ENCODE results near the gene ADAM8. TPM values are rescaled to one million over a fixed set of nuclear protein-coding genes. Genes with fewer than 3 reads are reported as not detected.

The ADAM8 gene
- total RNA-seq, 1 experiment from 2014 or later = 16.8 TPM

DNA sequence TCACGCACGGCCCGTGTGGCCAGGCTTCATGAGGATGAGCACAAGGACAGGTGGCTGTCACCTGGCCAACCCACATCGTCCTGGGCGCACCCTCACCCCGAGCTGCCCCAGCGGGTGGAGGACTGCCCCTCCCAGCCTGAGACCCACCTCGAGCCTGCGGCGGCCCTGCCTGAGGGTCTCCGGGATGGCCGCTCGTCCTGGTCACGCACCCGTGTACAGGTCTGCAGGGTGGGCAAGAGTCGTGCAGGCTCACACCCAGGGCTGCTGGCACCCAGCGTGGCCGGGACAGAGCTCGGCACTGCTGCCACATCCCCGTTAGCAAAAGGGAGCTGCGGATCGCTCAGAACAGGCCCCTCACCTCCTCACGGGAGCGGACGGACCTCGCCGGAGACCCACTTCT lies 61.1 kb downstream of the ADAM8 start:
- no peak overlapping the region for H3K4me3 Mint-ChIP-seq (ENCODE audit: unreplicated experiment)
- BruUV-seq (replicated peaks) = no TSS peak

DNA sequence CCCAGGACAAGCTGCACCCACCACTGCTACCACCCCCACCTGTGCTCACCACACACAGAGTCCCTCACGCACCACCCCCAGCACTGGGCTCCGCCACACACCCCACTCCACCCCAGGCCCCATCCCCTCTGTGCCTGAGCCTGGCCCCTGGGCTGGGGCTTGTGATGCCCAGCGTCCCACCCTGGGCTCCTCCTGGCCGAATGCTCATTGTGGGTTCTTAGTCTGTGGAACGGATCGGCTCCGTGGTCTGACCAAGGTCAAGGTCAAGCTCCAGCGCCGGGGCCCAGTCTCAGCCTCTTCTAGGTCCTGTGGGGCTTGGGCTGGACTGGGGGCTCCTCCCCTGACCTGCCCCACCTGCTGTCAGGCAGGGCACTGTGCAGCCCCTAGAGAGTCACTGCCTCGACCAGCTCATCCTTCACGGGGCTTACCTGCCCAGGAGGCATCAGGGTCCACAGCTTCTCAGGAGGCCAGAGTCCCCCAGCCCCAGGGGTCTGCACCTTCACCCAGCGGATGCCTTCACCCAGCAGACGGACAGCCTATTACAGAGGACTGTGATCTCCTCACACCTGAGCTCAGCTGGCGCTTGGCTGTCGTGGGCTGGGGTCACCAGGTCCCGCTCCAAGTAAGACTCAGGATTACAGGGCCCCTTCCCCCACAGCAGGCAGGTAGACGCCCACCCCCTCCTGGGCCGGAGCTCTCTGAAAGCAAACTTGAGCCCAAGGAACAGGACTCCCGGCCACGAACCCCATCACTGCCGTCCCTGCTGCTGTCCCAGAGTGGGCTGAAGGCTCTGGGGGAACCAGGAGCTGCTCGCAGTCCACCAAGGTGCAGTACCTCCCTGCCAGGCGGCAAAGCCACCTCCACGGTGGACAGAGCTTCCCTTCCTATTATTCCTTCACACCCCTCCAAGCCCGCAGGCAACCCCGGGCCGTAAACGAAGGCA lies 61.9 kb downstream of the ADAM8 start:
- TF ChIP-seq, protein P1, sequence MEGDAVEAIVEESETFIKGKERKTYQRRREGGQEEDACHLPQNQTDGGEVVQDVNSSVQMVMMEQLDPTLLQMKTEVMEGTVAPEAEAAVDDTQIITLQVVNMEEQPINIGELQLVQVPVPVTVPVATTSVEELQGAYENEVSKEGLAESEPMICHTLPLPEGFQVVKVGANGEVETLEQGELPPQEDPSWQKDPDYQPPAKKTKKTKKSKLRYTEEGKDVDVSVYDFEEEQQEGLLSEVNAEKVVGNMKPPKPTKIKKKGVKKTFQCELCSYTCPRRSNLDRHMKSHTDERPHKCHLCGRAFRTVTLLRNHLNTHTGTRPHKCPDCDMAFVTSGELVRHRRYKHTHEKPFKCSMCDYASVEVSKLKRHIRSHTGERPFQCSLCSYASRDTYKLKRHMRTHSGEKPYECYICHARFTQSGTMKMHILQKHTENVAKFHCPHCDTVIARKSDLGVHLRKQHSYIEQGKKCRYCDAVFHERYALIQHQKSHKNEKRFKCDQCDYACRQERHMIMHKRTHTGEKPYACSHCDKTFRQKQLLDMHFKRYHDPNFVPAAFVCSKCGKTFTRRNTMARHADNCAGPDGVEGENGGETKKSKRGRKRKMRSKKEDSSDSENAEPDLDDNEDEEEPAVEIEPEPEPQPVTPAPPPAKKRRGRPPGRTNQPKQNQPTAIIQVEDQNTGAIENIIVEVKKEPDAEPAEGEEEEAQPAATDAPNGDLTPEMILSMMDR (IDR thresholded peaks at IDR 0.05; ENCODE audit: insufficient read depth in 1 of 2, low read depth in 1 of 2, low read length in 1 of 2, severe bottlenecking in 1 of 2, unreplicated experiment in 1 of 2) = no peak
- Mint-ChIP-seq H3K4me3 (ENCODE audit: unreplicated experiment) (no peak overlapping the region), H3K27ac (ENCODE audit: unreplicated experiment) (no peak overlapping the region), H3K36me3 (ENCODE audit: insufficient read depth, unreplicated experiment) (peaks cover 5% of the 10 kb centered on the region), H3K9me3 (ENCODE audit: unreplicated experiment) (no peaks in the 10 kb centered on the region), H3K4me1 (ENCODE audit: low read depth, unreplicated experiment) (no peaks in the 10 kb centered on the region), H3K27me3 (ENCODE audit: insufficient read depth, unreplicated experiment) (peaks cover 20% of the 10 kb centered on the region)
- H3K4me1 ChIP-seq = no peaks in the 10 kb centered on the region
- CTCF ChIA-PET = no interaction called here
- POLR2A ChIA-PET = interaction anchor here (0.6 kb wide), 1 partner anchor 63 kb away, joined by 6 read pairs; no protein-coding TSS in a partner anchor
- H3K9me3 ChIP-seq = no peaks in the 10 kb centered on the region
- no peak overlapping the region for H3K4me3 ChIP-seq (ENCODE audit: low read depth, low read length)
- intact Hi-C loops (cut with micrococcal nuclease; ENCODE audit: unreplicated experiment) = loop anchor here (1.0 kb wide), 1 partner anchor 70 kb away; no protein-coding TSS in a partner anchor
- H3K27me3 ChIP-seq (replicated peaks; ENCODE audit: control insufficient read depth, insufficient read depth, low read length) = peaks cover 3% of the 10 kb centered on the region; the same call in 1 of the 2 replicates
- BruUV-seq (replicated peaks) = no TSS peak
- DNase-seq = no peak
- no peaks in the 10 kb centered on the region for H3K36me3 ChIP-seq (ENCODE audit: control insufficient read depth, insufficient read depth, low read length)

More for the DNA sequence above, 61.1 kb downstream of the ADAM8 start:
- Mint-ChIP-seq H3K36me3 (ENCODE audit: insufficient read depth, unreplicated experiment) (peaks cover 5% of the 10 kb centered on the region), H3K27me3 (ENCODE audit: insufficient read depth, unreplicated experiment) (peaks cover 20% of the 10 kb centered on the region), H3K9me3 (ENCODE audit: unreplicated experiment) (no peaks in the 10 kb centered on the region), H3K27ac (ENCODE audit: unreplicated experiment) (no peak overlapping the region), H3K4me1 (ENCODE audit: low read depth, unreplicated experiment) (no peaks in the 10 kb centered on the region)
- DNase-seq = no peak
- CTCF ChIA-PET = no interaction called here
- H3K9me3 ChIP-seq = no peaks in the 10 kb centered on the region
- intact Hi-C loops (cut with micrococcal nuclease; ENCODE audit: unreplicated experiment) = no loop called here
- no peaks in the 10 kb centered on the region for H3K36me3 ChIP-seq (ENCODE audit: control insufficient read depth, insufficient read depth, low read length)
- H3K27me3 ChIP-seq (replicated peaks; ENCODE audit: control insufficient read depth, insufficient read depth, low read length) = peaks cover 3% of the 10 kb centered on the region; the same call in 1 of the 2 replicates
- no peak overlapping the region for H3K4me3 ChIP-seq (ENCODE audit: low read depth, low read length)
- no peaks in the 10 kb centered on the region for H3K4me1 ChIP-seq
- POLR2A ChIA-PET = interaction anchor here (0.6 kb wide), 1 partner anchor 62 kb away, joined by 6 read pairs; no protein-coding TSS in a partner anchor
- TF ChIP-seq, protein P1 (IDR thresholded peaks at IDR 0.05; ENCODE audit: insufficient read depth in 1 of 2, low read depth in 1 of 2, low read length in 1 of 2, severe bottlenecking in 1 of 2, unreplicated experiment in 1 of 2) = no peak

DNA sequence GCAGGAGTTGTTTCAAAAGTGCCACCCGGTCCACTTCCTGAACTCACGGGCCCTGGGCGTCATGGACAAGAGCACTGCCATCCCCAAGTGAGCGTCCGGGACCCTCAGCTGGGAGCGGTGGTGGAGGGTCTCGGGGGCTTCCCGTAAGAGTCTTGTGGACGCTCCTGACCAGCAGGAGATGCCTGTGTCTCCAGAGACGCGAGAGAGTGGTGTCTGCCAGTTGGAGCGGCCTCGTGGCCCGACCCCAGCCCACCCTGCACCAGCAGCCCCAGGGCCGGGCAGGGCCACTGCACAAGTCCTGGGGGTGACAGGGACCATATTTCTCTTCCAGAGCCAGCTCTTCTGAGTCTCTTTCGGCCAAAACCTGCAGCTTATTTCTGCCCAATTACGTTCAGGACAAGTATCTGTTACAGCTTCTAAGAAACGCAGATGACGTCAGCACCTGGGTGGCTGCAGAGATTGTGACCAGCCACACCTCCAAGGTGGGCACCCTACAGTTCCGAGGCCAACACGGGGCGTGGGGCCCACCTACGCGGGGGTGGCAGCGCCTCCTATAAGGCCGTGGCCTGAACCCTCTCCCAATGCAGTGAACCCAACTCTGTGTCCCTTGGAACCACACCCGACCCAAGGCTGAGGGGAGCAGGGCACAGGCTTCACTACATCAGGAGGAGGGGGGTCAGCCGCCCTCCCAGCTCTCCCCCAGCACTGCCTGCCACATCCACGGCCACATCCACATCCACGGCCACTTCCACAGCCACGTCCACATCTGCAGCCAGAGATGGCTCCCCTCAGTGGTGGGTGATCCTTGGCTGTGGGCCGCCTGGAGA lies 62.8 kb downstream of the ADAM8 start:
- Histone ChIP-seq H3K27me3 (replicated peaks; ENCODE audit: control insufficient read depth, insufficient read depth, low read length) (peaks cover 3% of the 10 kb centered on the region; the same call in 1 of the 2 replicates), H3K4me3 (ENCODE audit: low read depth, low read length) (no peak overlapping the region), H3K9me3 (peaks cover 4% of the 10 kb centered on the region; the same call in 1 of the 2 replicates), H3K36me3 (ENCODE audit: control insufficient read depth, insufficient read depth, low read length) (no peaks in the 10 kb centered on the region), H3K4me1 (no peaks in the 10 kb centered on the region)
- CTCF ChIA-PET = no interaction called here
- DNase-seq = no peak
- Mint-ChIP-seq H3K27me3 (ENCODE audit: insufficient read depth, unreplicated experiment) (peaks cover 20% of the 10 kb centered on the region), H3K36me3 (ENCODE audit: insufficient read depth, unreplicated experiment) (peaks cover 5% of the 10 kb centered on the region), H3K9me3 (ENCODE audit: unreplicated experiment) (no peaks in the 10 kb centered on the region), H3K4me1 (ENCODE audit: low read depth, unreplicated experiment) (no peaks in the 10 kb centered on the region), H3K27ac (ENCODE audit: unreplicated experiment) (no peak overlapping the region), H3K4me3 (ENCODE audit: unreplicated experiment) (no peak overlapping the region)
- no TSS peak for BruUV-seq (replicated peaks)
- intact Hi-C loops (cut with micrococcal nuclease; ENCODE audit: unreplicated experiment) = loop anchor here (1.0 kb wide), 1 partner anchor 70 kb away; no protein-coding TSS in a partner anchor
- POLR2A ChIA-PET = no interaction called here
- TF ChIP-seq, protein P1 (IDR thresholded peaks at IDR 0.05; ENCODE audit: insufficient read depth in 1 of 2, low read depth in 1 of 2, low read length in 1 of 2, severe bottlenecking in 1 of 2, unreplicated experiment in 1 of 2) = no peak
